ENCODE results near the gene COQ5. TPM values are rescaled to one million over a fixed set of nuclear protein-coding genes. Genes with fewer than 3 reads are reported as not detected.

COQ5 gene
- total and polyA plus RNA-seq, 2 of the 4 experiments (the other 2 are of a cell fraction), result 21.6 to 25.1 TPM

GRCh38 chr12:120574106-120574505 lies 45.1 kb upstream of the COQ5 start:
- H2BK20ac ChIP-seq (ENCODE audit: low read depth, low read length), result no peak overlapping the region
- no peak overlapping the region for H2AK5ac ChIP-seq (ENCODE audit: low read depth, low read length)
- in situ Hi-C loops (cut with MboI; ENCODE audit: low sequenced_read_pairs), result no loop called here
- CTCF ChIA-PET, result no interaction called here
- no peak overlapping the region for H3K56ac ChIP-seq (ENCODE audit: extremely low read depth, insufficient read depth, low read length)
- no peak overlapping the region for H3K9ac ChIP-seq (ENCODE audit: low read depth, low read length)
- H4K20me1 ChIP-seq (ENCODE audit: insufficient read depth, low read length), result peaks cover 4% of the 10 kb centered on the region; the same call in 1 of the 2 replicates
- H2AFZ ChIP-seq (replicated peaks; ENCODE audit: low read length, poor library complexity), result no peak overlapping the region
- WGBS, 2 experiments (ENCODE audit: extremely low coverage in 2 of 2, insufficient read length in 1 of 2), result no CpG with 5 or more reads among the region's 2 CpGs
- no peak overlapping the region for H3K4me3 ChIP-seq (ENCODE audit: insufficient read depth, low read depth, low read length)
- no peak overlapping the region for H2BK15ac ChIP-seq (ENCODE audit: low read depth, low read length)
- H3K4ac ChIP-seq (ENCODE audit: low read depth, low read length), result no peak overlapping the region
- POLR2A ChIA-PET (ENCODE audit: unreplicated experiment), result no interaction called here
- H3K79me1 ChIP-seq (ENCODE audit: low read depth in 1 of 2, low read length in 2 of 2), result peaks cover 16 to 27% of the 10 kb centered on the region in 2 experiments; a peak in 3 of 4 replicates
- H2AK9ac ChIP-seq (replicated peaks; ENCODE audit: low read depth, low read length, poor library complexity), result no peak overlapping the region
- no peak overlapping the region for H2BK120ac ChIP-seq (ENCODE audit: low read depth, low read length)
- BruUV-seq (replicated peaks), result no TSS peak
- H3K23ac ChIP-seq (ENCODE audit: low read depth, low read length), result no peak overlapping the region
- no peaks in the 10 kb centered on the region for H3K4me1 ChIP-seq (ENCODE audit: control insufficient read depth, insufficient read depth, low read length)
- no peak overlapping the region for H3K27ac ChIP-seq (ENCODE audit: insufficient read depth, low read length)
- no peak overlapping the region for H4K8ac ChIP-seq (ENCODE audit: low read depth in 2 of 2, low read length in 2 of 2)
- no peaks in the 10 kb centered on the region for H3K27me3 ChIP-seq (ENCODE audit: control insufficient read depth, insufficient read depth, low read length)
- peaks cover 69% of the 10 kb centered on the region for H3K36me3 ChIP-seq (ENCODE audit: control insufficient read depth, insufficient read depth, low read length)
- no peak overlapping the region for H4K91ac ChIP-seq (ENCODE audit: insufficient read depth, low read depth, low read length)
- H3K4me2 ChIP-seq (ENCODE audit: low read depth, low read length), result no peak overlapping the region
- no peak overlapping the region for H4K5ac ChIP-seq (ENCODE audit: low read depth, low read length)
- dilution Hi-C loops (cut with HindIII; ENCODE audit: low sequenced_read_pairs, unreplicated experiment), result no loop called here
- H3K9me3 ChIP-seq (ENCODE audit: control insufficient read depth, insufficient read depth, low read length), result no peaks in the 10 kb centered on the region
- no peak overlapping the region for H3K14ac ChIP-seq (replicated peaks; ENCODE audit: low read depth, low read length)
- no peak overlapping the region for H3K18ac ChIP-seq (ENCODE audit: low read depth, low read length)
- no peak overlapping the region for H2BK5ac ChIP-seq (ENCODE audit: low read depth, low read length, poor library complexity, severe bottlenecking)
- H3K9me1 ChIP-seq (ENCODE audit: insufficient read depth, low read length), result no peaks in the 10 kb centered on the region
- ATAC-seq (ENCODE audit: low read depth) (no peak), DNase-seq (no peak)
- TF ChIP-seq CHD1 (IDR thresholded peaks at IDR 0.05; ENCODE audit: low read depth, low read length) (no peak), BHLHE40 (IDR thresholded peaks at IDR 0.05; ENCODE audit: low read depth, low read length) (no peak), ELK1 (IDR thresholded peaks at IDR 0.05; ENCODE audit: borderline replicate concordance, low read depth, low read length) (no peak), MAFK (IDR thresholded peaks at IDR 0.05; ENCODE audit: low read depth, low read length) (no peak), CTCF (conservative IDR thresholded peaks at IDR 0.05; ENCODE audit: low read depth, low read length) (no peak), NFE2L2 (IDR thresholded peaks at IDR 0.05; ENCODE audit: low read depth, low read length) (no peak), RAD21 (IDR thresholded peaks at IDR 0.05; ENCODE audit: low read length) (no peak), MXI1 (IDR thresholded peaks at IDR 0.05; ENCODE audit: borderline replicate concordance, low read depth, low read length) (no peak), RCOR1 (IDR thresholded peaks at IDR 0.05; ENCODE audit: insufficient replicate concordance, low read length) (no peak), USF2 (IDR thresholded peaks at IDR 0.05; ENCODE audit: low read depth, low read length) (no peak), SMC3 (IDR thresholded peaks at IDR 0.05; ENCODE audit: low read depth, low read length) (no peak), POLR2A (IDR thresholded peaks at IDR 0.05; ENCODE audit: low read depth, low read length) (no peak)
- intact Hi-C loops (cut with micrococcal nuclease), result no loop called here
